Pons (tissue), 1 donor: Measurements from ENCODE around the gene CTNNBIP1.
"Not testable (repeated sequence)": the region's sequence is repeated elsewhere in the genome, so short reads cannot be mapped to it uniquely, and the experiment has no call there.

Source experiments
- DNase-seq: peaks from one replicate; pipeline ENCODE4 v3.0.0-alpha.2; 2016; ENCODE audit warnings: low spot score

CTNNBIP1 gene

DNA sequence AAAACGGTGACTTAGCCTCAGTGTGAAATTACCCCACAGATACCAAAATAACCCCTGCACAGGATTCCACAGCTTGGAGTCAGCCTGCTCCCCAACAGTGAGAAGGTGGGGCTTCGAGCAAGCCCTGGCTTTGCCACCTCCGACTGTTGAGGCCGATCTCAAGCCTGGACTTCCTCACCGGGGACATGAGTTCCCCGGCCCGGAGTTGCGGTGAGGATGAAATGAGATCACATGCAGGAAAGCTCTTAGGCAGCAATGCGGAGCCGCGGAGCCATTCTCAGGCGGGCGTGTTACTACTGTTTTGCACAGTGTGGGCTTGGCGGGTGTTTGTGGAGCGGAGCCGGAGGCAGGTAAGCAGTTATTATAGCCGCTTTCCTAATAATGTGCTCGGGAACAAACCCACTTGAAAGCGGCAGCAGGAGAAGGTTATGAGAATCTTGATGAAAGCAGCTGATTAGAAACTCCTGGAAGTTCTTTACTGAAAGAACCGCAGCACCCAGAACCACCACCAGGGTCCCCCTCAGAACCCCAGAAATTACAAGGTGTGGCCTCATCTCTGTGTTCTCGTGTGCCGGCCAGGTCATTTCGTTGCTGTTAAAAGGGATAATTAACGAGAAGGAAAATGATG is 82.4 kb downstream of the CTNNBIP1 start:
- DNase-seq: no peak

GRCh38 chr1:9826616-9827015 is 83.5 kb downstream of the CTNNBIP1 start:
- no peak for DNase-seq

- DNase-seq: no peak
Measured at GRCh38 chr1:9826087-9826486, 84.0 kb downstream of the CTNNBIP1 start.

GRCh38 chr1:9825093-9826074 is 84.7 kb downstream of the CTNNBIP1 start:
- DNase-seq: peak; percentile 56

DNA sequence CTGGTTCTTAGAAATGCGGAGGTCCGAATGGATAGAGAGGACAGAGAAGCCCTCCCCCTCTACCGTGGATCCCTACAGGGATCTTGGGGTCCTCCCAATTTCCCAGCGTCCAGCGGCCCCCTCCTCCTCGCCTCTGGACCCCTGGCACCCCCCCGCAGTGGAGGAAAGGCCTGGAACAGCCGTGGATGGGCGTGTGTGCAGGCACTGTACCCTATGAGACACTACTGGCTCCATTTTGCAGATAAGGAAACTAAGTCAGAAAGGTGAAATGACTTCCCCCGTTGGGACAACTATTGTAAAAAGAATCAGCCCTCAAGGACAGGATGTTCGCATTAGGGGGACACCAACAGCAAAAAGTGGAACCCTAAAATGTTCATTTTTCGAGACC is 85.4 kb downstream of the CTNNBIP1 start:
- DNase-seq: no peak

DNA sequence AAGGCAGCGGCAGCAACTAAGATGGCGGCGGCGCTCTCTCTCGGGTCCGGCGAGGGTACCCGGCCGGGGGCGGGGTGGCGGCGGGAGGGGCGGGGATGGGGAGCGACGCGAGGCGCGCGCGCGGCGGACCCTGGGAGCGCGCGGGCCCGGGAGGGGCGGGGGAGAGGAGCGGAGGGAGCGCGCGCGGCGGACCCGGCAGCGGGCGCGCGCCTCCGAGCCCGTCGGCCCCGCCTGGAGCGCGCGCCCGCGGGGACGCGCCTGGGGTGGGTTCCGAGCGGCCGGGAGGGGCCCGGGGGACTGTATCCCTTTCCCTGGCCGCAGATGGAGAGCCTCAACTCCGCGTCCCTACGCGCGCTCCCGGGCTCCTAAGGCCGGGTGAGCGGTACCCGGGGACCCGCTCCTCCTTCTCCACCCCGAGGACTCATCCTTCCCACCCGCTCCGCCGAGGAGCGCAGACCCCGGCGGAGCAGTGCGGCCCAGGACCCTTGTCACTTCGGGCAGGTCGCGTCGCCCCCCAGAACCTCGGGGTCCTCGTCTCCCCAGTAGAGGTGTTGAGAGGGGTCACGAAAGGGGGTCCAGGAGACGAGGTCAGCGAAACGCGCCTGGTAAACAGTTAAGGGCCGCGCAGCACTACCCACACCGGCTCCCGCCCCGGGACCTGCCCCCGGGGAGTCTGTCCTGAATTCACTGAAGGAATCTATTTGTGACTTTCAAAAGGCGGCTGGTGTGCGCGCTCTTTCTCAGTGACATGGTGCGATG is 85.9 kb downstream of the CTNNBIP1 start, which contains the start of gene CLSTN1:
TSS of gene CLSTN1 (minus strand) at position 23 of the 759 bp plus-strand sequence. CDS start 232 bp downstream, outside the sequence.
- DNase-seq: peak; percentile 75

DNA sequence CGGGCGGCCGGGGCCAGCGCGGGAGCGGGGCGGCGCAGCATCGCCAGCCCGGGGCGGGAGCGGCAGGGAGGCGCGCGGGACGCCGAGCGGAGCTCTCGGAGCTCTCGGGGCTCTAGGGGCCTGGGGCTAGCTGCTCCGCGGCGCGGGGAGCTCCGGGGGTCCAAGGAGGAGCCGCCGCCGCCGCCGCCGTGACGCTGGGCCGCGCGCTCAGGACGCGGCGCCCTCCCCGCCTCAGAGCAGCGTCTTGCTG is 86.5 kb downstream of the CTNNBIP1 start:
- no peak for DNase-seq

GRCh38 chr1:9822897-9823692 is 87.0 kb downstream of the CTNNBIP1 start:
- no peak for DNase-seq

- DNase-seq: no peak
Measured at GRCh38 chr1:9822490-9822889, 87.6 kb downstream of the CTNNBIP1 start.

DNA sequence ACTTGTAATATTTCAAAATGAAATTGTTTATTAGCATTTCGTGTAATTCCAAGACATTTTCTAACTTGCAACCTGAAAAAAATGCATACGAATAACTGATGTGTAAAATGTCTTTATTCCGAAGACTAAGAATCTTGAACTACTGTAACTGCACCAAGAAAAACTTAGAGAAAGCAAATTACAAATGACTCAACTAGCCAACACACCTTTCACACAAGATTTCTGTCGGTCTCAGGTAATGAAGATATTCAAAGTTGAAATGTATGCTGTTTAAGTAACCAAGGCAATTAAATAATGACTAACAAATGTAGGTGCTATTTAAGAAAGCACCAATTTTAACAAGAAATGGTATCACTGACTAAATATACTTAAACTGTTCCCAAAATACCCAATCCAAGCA is 88.4 kb downstream of the CTNNBIP1 start:
- DNase-seq: no peak

DNA sequence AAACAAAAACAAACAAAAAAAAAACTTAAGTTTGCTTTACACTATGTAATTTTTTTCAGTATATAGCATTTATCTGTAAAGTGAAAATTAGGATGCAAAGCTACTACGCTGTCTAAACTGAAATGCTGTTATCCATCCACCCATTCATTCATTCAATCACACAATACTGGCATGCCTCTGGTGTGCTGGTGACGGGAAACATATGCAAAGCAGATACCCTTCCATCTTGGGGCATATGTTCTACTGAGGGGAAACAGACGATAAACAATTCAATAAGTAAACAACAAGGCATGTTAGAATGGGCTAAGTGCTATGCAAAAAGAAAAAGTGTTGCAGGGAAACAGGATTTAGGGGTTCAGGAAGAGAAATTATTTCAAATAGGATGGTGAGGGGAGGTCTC is 89.5 kb downstream of the CTNNBIP1 start:
- no peak for DNase-seq

DNA sequence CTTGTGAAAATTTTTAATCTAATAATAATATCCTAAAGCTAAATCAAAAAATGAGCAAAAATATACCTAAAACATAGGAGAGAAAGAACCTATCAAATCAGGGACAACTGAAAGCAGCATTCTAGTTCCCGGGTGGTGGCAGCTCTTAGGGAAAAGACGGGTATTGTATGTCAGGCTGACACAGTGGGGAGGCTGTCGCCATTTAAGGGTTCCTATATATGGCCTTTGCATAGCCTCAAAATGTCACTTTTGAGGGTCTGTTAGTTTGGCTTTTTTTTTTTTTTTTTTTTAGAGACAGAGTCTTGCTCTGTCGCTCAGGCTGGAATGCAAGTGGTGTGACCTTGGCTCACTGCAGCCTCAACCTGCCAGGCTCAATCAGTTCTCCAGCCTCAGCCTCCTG is 92.3 kb downstream of the CTNNBIP1 start:
- DNase-seq: no peak

DNA sequence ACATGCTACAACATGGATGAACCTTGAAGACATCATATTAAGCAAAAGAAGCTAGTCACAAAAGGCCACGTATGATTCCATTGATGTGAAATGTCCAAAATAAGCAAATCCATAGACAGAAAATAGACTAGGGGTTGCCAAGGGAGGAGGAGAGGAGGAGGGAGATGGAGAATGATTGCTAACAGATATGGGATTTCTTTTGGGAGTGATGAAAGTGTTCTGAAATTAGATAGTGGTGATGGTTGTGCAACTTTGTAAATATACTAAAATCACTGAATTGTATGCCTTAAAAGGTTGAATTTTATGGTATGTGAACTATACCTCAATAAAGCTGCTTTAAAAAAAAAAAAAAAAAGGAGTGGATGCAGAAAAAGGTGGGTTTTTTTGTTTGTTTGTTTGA is 93.9 kb downstream of the CTNNBIP1 start:
- no peak for DNase-seq

DNA sequence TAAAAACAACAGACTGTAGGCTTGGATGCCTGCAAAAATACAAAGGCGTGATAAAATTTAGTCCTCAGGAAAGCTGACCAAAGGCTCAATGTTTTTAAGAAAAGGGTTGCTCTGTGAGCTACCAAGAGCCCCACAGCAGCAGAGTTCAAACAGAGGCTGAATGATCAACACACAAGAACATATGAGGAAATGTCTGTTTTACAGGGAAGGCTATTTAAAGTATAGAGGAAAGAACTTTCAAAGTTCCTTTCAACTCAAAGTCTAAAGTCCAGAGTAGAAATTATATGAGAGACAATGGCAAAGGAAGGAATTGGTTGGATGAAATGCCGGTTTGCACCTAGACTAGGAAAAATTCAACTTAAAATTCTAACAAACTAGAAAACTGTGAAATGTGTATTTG is 94.9 kb downstream of the CTNNBIP1 start:
- DNase-seq: no peak

DNA sequence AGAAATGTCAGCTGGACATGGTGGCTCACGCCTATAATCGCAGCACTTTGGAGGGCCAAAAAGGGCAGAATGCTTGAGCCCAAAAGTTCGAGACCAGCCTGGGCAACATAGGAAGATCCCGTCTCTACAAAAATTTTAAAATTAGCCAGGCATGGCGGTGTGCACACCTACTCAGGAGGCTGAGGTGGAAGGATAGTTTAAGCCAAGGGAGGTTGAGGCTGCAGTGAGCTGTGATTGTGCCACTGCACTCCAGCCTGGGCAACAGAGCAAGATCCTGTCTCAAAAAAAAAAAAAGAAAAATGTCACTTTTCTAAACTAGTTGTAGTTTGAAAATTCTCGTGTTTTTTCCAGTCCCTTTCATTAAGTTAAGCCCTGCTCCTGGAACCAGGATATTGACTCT is 95.5 kb downstream of the CTNNBIP1 start:
- no peak for DNase-seq

GRCh38 chr1:9811239-9811966 is 98.7 kb downstream of the CTNNBIP1 start:
- DNase-seq: no peak

DNA sequence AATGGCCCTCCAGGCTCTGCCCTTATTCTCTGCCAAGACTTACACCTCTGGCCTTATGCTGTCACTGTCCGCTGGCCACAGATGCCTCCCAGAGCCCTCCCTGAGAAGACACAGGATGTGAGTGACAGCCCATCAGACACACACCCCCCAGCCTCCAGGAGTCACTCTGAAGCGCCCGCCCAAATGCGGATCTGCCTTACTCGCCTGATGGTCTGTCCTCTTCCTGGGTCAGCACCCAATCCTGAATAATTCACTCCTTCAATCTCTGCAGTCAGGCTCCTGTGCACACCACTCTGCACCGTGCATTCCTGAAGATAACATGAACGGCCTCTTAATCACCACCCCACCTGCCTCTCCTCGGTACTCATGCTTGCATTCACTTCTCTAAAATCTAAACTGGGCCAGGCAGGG is 101.0 kb downstream of the CTNNBIP1 start:
- DNase-seq: no peak

DNA sequence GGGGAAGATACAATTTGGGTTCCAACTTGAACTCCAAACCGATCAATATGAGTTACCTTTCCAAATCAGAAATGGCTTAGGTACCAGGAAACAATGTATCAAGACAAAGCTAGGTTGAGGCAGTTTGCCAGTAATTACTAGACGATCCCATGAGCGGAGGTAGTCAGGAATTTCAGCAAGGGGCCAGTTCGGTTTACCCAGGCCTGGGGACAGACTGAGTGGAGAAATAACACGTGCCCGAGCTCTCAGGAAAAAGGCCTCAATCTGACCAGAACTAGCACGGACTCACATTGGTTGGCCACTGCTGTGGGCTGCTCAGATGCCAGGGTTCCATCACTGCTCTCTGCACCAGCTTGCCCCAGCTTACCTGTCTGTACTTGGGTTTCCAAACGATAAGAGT is 101.6 kb downstream of the CTNNBIP1 start:
- DNase-seq: no peak

- DNase-seq: no peak
Measured at GRCh38 chr1:9807541-9807940, 102.5 kb downstream of the CTNNBIP1 start.

DNA sequence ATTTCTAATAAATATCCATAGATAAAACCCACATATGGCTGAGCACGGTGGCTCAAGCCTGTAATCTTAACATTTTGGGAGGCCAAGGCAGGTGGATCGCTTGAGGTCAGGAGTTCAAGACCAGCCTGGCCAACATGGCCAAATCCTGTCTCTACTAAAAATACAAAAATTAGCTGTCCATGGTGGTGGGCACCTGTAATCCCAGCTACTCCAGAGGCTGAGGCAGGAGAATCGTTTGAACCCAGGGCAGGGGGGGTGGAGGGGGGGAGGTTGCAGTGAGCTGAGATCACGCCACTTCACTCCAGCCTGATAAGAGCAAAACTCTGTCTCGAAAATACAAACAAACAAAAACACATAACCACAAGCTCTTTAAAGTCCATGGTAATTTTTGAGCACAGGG is 104.1 kb downstream of the CTNNBIP1 start:
- DNase-seq: not testable (repeated sequence)

- DNase-seq: no peak
Measured at GRCh38 chr1:9805006-9805508, 105.0 kb downstream of the CTNNBIP1 start.
